Smooth muscle cell (in vitro differentiated cells): ENCODE results near the gene HOXA7. TPM values are rescaled to one million over a fixed set of nuclear protein-coding genes. Genes with fewer than 3 reads are reported as not detected.

ENCODE experiments used
- DNase-seq: peaks from one replicate; lab custom pipeline; 2025; ENCODE audit not compliant: unreplicated experiment; lab: John Stamatoyannopoulos, UW
- H2AFZ ChIP-seq: fragments of 200-600 bp; sonication (generic); 2 replicates; pipeline ENCODE4 v1.6.0; 2016; ENCODE audit warnings: antibody characterized with exemption, low read depth, mild to moderate bottlenecking
- H3F3A ChIP-seq: fragments of 200-600 bp; sonication (generic); 2 replicates; pipeline ENCODE4 v1.6.0; 2017; ENCODE audit warnings: antibody characterized with exemption, low read depth
- H3K27ac ChIP-seq: fragments of 200-600 bp; sonication (generic); 2 replicates; pipeline ENCODE4 v1.5.1; 2016; ENCODE audit warnings: low read depth, mild to moderate bottlenecking
- H3K27me3 ChIP-seq: fragments of 200-600 bp; sonication (generic); 2 replicates; pipeline ENCODE4 v1.6.1; 2016; ENCODE audit warnings: low read depth, mild to moderate bottlenecking
- H3K36me3 ChIP-seq: fragments of 200-600 bp; sonication (generic); 2 replicates; pipeline ENCODE4 v1.5.1; 2016; ENCODE audit warnings: low read depth
- H3K4me1 ChIP-seq: fragments of 200-600 bp; sonication (generic); 2 replicates; pipeline ENCODE4 v1.5.1; 2016; ENCODE audit warnings: low read depth
- H3K4me2 ChIP-seq: fragments of 200-600 bp; sonication (generic); 2 replicates; pipeline ENCODE4 v1.6.0; 2016; ENCODE audit warnings: mild to moderate bottlenecking
- H3K4me3 ChIP-seq: fragments of 200-600 bp; sonication (generic); 2 replicates; pipeline ENCODE4 v1.5.1; 2016; ENCODE audit warnings: mild to moderate bottlenecking
- H3K79me2 ChIP-seq: fragments of 200-600 bp; sonication (generic); 2 replicates; pipeline ENCODE4 v1.6.0; 2016; ENCODE audit warnings: low read depth, mild to moderate bottlenecking
- H3K9ac ChIP-seq: fragments of 200-600 bp; sonication (generic); 2 replicates; pipeline ENCODE4 v1.6.0; 2016; ENCODE audit warnings: low read depth
- H3K9me3 ChIP-seq: fragments of 200-600 bp; sonication (generic); replicated peaks from 2 replicates; pipeline ENCODE4 v1.5.1; 2016; ENCODE audit warnings: low read depth
- H4K20me1 ChIP-seq: fragments of 200-600 bp; sonication (generic); 2 replicates; pipeline ENCODE4 v1.6.0; 2016; ENCODE audit warnings: low read depth
- WGBS: methylation state at CpG from one replicate; pipeline ENCODE4 v1.1.7; 2016; ENCODE audit warnings: low lambda C conversion rate; 5-methylcytosine and 5-hydroxymethylcytosine counted together
- polyA plus RNA-seq: library from polyadenylated mRNA; unstranded; fragments of >200 nt; fragmentation: Nextera tagmentation; extraction: Ambion mirVana; gene quantifications from 2 replicates; pipeline ENCODE4 v1.2.1, GENCODE V29; 2016
- total RNA-seq: library from RNA; depleted of rRNA; stranded (reverse); fragments of >200 nt; gene quantifications from 2 replicates; pipeline ENCODE4 v1.2.3, GENCODE V29; 2014
- TF ChIP-seq, protein P1 (sequence below): fragments of 200-600 bp; sonication (generic); IDR thresholded peaks from 2 replicates; pipeline ENCODE4 v1.5.1; 2017; ENCODE audit warnings: borderline replicate concordance, mild to moderate bottlenecking, antibody characterized with exemption; ENCODE audit not compliant: insufficient read depth, poor library complexity, severe bottlenecking

HOXA7 gene
- total RNA-seq (0.72 TPM in 1 of 2 replicates, not detected in the other), polyA plus RNA-seq (1.2 and 1.6 TPM in 2 replicates)

- H3K27me3 ChIP-seq, result peaks cover 91% of the 10 kb centered on the region
- H3K36me3 ChIP-seq, result no peaks in the 10 kb centered on the region
- peaks cover 3% of the 10 kb centered on the region for H3K4me1 ChIP-seq
- no peaks in the 10 kb centered on the region for H4K20me1 ChIP-seq
- H3F3A ChIP-seq, result no peaks in the 10 kb centered on the region
- H3K79me2 ChIP-seq, result no peaks in the 10 kb centered on the region
- peak within 1 kb of the TSS; percentile 51 for H3K4me3 ChIP-seq
- 11% methylated on average over 33 of the region's 33 CpGs for WGBS
- peak within 1 kb of the TSS; percentile 91 for H3K4me2 ChIP-seq
- no peak for DNase-seq
- H2AFZ ChIP-seq, result peak within 1 kb of the TSS; percentile 72
- no peak within 1 kb of the TSS for H3K27ac ChIP-seq
- H3K9ac ChIP-seq, result no peak within 1 kb of the TSS
- no peaks in the 10 kb centered on the region for H3K9me3 ChIP-seq
- TF ChIP-seq, protein P1, sequence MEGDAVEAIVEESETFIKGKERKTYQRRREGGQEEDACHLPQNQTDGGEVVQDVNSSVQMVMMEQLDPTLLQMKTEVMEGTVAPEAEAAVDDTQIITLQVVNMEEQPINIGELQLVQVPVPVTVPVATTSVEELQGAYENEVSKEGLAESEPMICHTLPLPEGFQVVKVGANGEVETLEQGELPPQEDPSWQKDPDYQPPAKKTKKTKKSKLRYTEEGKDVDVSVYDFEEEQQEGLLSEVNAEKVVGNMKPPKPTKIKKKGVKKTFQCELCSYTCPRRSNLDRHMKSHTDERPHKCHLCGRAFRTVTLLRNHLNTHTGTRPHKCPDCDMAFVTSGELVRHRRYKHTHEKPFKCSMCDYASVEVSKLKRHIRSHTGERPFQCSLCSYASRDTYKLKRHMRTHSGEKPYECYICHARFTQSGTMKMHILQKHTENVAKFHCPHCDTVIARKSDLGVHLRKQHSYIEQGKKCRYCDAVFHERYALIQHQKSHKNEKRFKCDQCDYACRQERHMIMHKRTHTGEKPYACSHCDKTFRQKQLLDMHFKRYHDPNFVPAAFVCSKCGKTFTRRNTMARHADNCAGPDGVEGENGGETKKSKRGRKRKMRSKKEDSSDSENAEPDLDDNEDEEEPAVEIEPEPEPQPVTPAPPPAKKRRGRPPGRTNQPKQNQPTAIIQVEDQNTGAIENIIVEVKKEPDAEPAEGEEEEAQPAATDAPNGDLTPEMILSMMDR, result no peak
Measured at GRCh38 chr7:27156508-27156898, at the start of gene HOXA7. Gene HOXA7 (minus strand): TSS chr7:27156675. CDS start chr7:27156545, 130 bp downstream.

DNA sequence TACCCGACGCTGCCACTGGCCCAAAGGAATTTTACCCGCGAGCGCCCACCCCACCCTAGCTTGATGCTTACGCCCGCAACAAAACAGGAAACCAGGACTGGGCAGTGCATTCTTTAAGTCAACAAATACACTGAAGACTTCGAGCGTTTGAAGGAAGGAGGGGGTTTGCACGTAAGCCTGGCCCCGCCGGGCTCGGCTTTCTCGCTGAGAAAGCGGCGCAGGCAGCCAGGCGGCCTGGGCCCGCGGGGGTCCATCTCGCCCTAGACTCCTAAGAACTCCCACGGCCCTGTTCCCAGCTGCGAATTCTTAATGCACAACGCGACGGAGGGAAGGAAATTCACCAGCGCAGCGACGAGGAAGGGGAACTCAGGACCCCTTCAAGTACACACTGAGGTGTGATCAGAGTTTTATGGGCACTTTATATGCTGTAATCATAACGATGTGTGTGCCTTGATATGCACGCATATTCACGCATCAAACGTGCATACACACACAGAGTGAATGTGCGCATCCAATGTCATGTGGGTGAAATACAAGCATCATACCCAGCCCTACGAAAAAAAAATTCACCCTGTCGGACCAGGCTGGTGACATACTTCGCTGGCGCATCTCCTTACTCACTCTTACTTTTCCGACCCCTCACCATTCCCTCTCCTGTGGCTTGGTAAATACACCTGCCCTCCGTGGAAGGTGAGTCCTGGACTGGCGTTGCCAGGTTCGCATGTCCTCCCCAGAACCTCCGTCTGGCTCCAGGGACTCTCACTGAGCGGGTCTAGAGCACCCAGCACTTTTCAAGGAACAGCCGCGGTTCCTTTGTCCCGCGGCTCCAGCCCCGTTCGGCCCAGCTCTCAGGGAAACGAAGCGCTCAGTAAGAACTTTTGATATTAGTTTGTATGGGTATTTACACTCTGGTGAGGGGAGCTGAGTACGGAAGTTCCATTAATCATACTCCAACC, 49.1 kb upstream of the HOXA7 start:
- Histone ChIP-seq H3K4me2 (peak overlapping the region; percentile 86), H3K79me2 (peaks cover 66% of the 10 kb centered on the region), H3K27ac (no peak overlapping the region), H3K4me3 (peak overlapping the region; percentile 56), H3K9ac (peak overlapping the region; percentile 18), H3K36me3 (no peaks in the 10 kb centered on the region), H3K27me3 (peaks cover 33% of the 10 kb centered on the region), H2AFZ (peak overlapping the region; percentile 71), H3K4me1 (peaks cover 8% of the 10 kb centered on the region), H3K9me3 (no peaks in the 10 kb centered on the region), H4K20me1 (no peaks in the 10 kb centered on the region), H3F3A (peaks cover 8% of the 10 kb centered on the region)
- DNase-seq, result no peak
- 5% methylated on average over 52 of the region's 52 CpGs for WGBS
- TF ChIP-seq, protein P1, result no peak

DNA sequence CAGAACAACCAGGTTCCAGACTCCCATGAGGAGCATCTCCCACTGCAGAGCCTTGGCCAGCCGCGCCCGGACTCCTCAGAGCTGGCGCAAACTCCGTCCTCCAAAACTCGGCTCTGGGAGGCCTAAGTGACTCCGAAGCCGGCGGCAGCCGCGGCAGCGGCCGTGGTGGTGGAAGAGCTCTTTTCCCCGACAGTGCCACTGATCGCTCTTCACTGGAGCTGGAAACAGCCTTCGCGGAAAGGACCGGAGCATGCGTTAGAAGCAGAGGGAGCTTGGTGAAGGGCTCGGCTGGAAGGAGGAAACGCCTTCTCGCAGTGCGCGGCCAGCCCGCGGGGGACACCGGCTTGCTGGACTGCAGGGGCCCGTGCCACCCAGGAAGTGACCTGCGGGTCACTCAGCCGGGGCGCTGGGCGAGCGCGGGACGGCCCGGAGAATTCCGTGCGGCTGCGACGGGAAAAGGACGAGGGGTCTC, 48.4 kb upstream of the HOXA7 start:
- Histone ChIP-seq H3K36me3 (no peaks in the 10 kb centered on the region), H3K4me3 (peak overlapping the region; percentile 56), H3K4me1 (peaks cover 8% of the 10 kb centered on the region), H3K27ac (no peak overlapping the region), H4K20me1 (no peaks in the 10 kb centered on the region), H3K27me3 (peaks cover 33% of the 10 kb centered on the region), H3K9ac (peak overlapping the region; percentile 18), H3K9me3 (no peaks in the 10 kb centered on the region), H3K4me2 (peak overlapping the region; percentile 86), H2AFZ (peak overlapping the region; percentile 71), H3K79me2 (peaks cover 66% of the 10 kb centered on the region), H3F3A (peaks cover 8% of the 10 kb centered on the region)
- TF ChIP-seq, protein P1, result no peak
- no peak for DNase-seq
- WGBS, result 3% methylated on average over 41 of the region's 41 CpGs
